Adipose tissue (tissue), 3 donors: ENCODE results near the gene ZNF839. TPM values are rescaled to one million over a fixed set of nuclear protein-coding genes. Genes with fewer than 3 reads are reported as not detected.
"Not testable (repeated sequence)": the region's sequence is repeated elsewhere in the genome, so short reads cannot be mapped to it uniquely, and the experiment has no call there.

ENCODE experiments used
- H3K27ac ChIP-seq: one replicate; pipeline ENCODE4 v1.5.1; 2013; ENCODE audit warnings: low read depth, low read length
- WGBS, 3 donors: extraction: QIAGEN DNeasy Blood & Tissue Kit; methylation state at CpG; one replicate each; pipeline ENCODE4 v1.1.7; 2013; 5-methylcytosine and 5-hydroxymethylcytosine counted together
- polyA plus RNA-seq, 3 donors: library from polyadenylated mRNA; stranded (reverse); fragments of 200-250 nt; gene quantifications; one replicate each; pipeline ENCODE4 v1.2.3, GENCODE V29; 2013
- donor health status: healthy with polysubstance abuse.
- donor health status: Bipolar disorder and iron deficiency.
- donor health status: healthy.

ZNF839 gene
- polyA plus RNA-seq, 3 donors, result 5.6 to 10.0 (median 6.6) TPM

DNA sequence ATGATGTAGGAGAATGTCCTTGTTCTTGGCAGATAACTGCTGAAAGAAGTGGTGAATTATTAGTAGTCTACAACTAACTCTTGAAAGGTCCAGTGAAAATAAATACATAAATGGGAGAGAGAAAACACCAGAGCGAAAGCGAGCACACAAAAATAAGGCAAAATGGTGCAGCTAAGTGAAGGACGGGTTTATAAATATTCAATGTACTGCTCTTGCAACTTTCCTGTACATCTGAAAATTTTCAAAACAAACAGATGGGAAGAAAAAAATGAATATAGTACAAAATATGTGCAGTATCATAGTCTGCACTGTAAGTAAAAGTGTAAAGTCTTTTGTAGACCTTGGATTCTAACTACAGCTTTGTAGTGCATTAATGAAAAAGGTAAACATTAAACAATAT, 15.9 kb upstream of the ZNF839 start:
- no peak overlapping the region for H3K27ac ChIP-seq
- 90 to 93% (median 92%) methylated on average over 3 of the region's 3 CpGs for WGBS, 3 donors

DNA sequence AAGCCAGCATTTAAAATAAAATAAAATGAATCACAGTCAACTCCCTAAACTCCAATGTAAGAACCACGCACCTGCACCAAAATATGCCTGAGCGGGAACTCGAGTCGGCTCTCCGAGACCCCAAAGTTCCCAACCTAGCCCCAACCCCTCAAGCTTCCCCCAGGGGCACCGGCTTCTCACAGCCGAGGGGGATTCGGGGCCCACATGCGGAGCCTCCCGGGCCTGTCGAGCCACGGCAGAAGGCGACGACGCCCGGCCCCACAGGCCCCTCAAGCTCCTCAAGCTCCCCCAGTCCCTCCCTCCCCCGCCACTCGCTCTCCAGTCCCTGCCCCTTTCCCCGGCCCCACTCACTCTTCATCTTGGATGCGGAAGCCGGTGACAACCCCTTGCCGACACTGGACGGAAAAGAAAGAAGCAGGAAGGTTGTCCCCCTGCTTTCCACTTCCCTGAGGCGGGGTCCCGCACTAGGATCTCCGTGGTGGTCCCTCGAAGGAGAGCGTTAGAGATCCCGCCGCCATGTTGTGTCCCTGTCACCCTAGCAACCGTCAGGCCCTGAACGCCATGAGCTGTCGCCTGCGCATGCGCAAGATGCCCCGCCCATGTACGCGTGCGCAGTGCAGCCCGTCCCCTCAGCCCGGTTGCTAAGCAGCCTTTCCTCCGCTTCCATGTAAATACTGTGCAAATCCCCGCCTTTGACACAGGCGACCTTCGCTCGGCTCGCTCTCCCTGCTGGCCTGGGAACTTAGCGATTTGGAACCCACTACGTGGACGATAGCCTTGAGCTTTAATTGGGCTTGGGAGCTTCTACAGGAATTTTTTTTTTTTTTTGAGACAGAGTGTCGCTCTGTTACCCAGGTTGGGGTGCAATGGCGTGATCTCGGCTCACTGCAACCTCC, 14.7 kb upstream of the ZNF839 start, which contains the start of gene MOK:
Gene MOK (minus strand): TSS at position 554 of the 896 bp plus-strand sequence. CDS start 196 bp downstream, at position 358.
- 0 to 1% (median 0%) methylated on average over 51 to 53 of the region's 53 CpGs for WGBS, 3 donors
- no peak within 1 kb of the TSS for H3K27ac ChIP-seq

DNA sequence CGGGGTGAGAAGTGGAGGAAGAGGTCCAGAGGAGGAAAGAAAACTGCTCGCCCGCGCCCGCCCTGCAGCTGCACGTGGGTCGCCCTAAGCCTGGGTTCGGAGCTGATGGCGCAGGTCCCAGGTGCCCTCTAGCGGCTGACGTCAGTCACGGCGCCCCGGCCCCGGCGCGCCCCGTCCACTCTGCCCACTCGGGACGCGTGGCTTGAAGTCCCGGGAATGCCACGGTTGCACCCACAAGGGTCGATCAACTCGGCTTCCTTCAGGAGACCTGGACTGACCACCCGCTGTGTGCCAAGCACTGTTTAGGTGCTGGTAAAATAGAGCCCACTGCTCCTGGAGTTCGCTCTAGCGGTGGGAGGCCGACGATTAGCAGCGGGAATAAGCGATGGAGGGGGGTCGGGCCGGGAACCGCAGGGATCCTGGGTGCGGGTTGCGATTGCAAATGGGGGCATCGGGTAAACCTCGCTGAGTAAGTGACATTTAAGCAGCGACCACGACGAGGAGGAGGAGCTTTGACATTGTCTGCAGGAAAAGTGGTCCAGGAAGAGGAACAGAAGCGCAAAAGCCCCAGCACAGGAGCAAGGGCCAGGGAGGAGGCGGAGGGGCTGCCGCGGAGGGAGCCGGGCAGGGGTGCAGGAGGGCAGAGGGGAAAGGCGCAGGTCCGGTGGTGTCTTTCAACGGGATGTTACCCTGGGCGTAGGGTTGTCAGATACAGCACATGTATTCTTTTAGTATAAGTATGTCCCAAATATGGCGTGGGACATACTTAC, 5.1 kb upstream of the ZNF839 start:
- WGBS, 3 donors, result 5 to 8% (median 6%) methylated on average over 52 of the region's 52 CpGs
- H3K27ac ChIP-seq, result no peak overlapping the region

DNA sequence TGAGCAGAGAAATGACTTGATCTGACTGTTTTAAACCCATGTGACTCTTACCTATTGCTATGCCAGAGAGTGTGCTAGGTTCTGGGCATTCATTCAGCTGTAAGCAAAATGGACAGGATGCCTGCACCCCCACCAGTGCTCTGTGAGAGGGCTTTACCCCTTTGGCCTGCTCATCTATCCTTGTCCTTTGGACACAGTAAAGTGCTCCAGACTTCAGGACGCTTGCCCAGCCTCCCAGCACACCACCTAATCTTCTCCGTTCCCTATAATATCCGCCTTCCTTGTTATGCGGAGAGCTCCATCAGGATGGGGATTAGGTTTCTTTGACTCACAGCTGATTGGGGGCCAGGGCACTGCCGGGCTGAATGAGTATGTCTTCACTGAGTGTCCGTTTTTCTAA, 4.4 kb upstream of the ZNF839 start:
- 81 to 89% (median 86%) methylated on average over 6 of the region's 6 CpGs for WGBS, 3 donors
- H3K27ac ChIP-seq, result no peak overlapping the region

DNA sequence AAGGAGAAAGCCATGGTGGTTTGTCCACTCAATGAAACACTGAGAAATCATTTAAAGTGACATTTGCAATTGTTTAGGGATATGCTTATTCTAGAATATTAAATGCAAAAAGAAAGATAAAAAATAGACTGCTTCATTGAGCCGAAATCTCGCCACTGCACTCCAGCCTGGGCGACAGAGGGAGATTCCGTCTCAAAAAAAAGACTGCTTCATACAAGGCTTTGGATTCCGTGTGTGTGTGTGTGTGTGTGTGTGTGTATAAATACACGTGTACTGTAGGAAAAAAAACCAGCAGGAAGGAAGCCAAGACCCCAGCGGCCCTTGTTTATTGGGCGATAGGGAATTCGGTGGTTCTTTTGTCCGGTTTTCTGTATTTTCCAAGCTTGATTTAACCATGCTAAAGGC, 3.2 kb upstream of the ZNF839 start:
- no peak overlapping the region for H3K27ac ChIP-seq
- 1 to 3% (median 2%) methylated on average over 10 of the region's 10 CpGs for WGBS, 3 donors

DNA sequence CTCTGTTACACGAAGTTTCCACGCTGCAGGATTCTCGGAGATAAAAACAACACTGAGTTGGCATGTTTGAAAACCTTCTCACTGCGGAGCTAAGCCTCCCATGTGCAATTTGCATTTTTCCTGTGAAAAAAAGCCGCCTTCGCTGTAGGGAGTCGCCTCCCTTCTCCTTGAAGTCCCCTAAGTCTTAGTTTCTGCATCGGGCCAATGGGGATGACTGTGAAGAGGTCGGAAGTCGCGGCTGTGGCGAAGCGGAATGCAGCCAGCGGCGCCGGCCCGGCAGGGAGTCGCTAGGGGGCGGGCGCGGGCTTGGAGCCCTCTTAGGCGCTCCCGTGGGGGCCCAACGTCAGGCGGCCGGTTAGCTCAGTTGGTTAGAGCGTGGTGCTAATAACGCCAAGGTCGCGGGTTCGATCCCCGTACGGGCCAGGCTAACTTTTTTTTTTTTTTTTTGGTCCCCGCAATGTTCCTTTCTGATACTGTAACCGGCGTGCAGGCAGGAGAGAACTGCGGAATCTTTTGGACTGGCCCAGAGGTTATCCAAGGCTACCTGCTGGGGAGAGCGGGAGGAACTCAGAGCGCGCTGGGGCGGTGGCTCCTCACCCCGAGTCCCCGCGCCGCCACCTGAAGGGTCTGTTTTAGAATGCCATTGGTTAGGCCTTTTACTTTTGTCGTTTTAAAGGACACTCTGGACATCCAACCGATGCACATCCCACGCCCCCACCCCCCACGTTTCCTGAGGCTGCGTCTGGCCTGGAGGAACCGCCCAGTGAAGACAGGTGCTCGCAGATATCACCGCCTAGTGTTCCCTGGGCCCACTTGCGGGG, 2.6 kb upstream of the ZNF839 start:
- H3K27ac ChIP-seq, result no peak overlapping the region
- WGBS, 3 donors, result 1% methylated on average over 53 to 54 of the region's 54 CpGs

GRCh38 chr14:102317564-102318248, 1.8 kb upstream of the ZNF839 start:
- 44 to 62% (median 59%) methylated on average over 12 of the region's 12 CpGs for WGBS, 3 donors
- no peak overlapping the region for H3K27ac ChIP-seq

DNA sequence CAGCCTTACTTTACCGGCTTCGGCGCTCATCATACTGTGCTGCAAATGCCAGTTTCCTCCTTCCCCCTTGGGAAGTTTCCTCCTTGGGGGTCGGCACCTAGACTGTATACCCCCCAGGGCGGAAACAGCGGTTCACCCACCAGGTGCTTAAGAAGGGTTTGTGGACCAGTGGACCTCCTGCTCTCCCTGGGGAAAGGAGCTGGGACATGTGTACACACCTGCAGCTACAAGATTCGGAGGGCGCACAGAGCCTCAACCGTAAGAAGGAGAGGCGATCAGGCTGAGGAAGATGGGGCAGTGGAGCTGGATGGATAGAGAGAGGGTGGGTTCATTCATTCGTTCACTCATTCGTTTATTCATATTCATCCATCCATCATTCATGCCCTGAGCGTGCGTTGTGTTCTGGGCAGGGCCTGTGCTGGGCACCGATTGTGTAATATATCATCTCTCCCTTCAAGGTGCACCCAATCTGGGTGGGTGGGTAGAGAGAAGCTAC, 717 bp upstream of the ZNF839 start:
- WGBS, 3 donors, result 59 to 64% (median 60%) methylated on average over 15 of the region's 15 CpGs

GRCh38 chr14:102320033-102320660, 601 bp downstream of the ZNF839 start:
- WGBS, 3 donors, result 4 to 6% (median 5%) methylated on average over 24 to 30 of the region's 30 CpGs

More for the DNA sequence above, 717 bp upstream of the ZNF839 start:
- H3K27ac ChIP-seq, result peak overlapping the region; percentile 56

GRCh38 chr14:102320671-102321455, 1.3 kb downstream of the ZNF839 start:
- whole genome bisulfite sequencing, 3 donors, result 60 to 93% (median 91%) methylated on average over 17 of the region's 17 CpGs
- no peak overlapping the region for H3K27ac ChIP-seq

More at GRCh38 chr14:102320033-102320660, 601 bp downstream of the ZNF839 start:
- peak overlapping the region; percentile 78 for H3K27ac ChIP-seq

DNA sequence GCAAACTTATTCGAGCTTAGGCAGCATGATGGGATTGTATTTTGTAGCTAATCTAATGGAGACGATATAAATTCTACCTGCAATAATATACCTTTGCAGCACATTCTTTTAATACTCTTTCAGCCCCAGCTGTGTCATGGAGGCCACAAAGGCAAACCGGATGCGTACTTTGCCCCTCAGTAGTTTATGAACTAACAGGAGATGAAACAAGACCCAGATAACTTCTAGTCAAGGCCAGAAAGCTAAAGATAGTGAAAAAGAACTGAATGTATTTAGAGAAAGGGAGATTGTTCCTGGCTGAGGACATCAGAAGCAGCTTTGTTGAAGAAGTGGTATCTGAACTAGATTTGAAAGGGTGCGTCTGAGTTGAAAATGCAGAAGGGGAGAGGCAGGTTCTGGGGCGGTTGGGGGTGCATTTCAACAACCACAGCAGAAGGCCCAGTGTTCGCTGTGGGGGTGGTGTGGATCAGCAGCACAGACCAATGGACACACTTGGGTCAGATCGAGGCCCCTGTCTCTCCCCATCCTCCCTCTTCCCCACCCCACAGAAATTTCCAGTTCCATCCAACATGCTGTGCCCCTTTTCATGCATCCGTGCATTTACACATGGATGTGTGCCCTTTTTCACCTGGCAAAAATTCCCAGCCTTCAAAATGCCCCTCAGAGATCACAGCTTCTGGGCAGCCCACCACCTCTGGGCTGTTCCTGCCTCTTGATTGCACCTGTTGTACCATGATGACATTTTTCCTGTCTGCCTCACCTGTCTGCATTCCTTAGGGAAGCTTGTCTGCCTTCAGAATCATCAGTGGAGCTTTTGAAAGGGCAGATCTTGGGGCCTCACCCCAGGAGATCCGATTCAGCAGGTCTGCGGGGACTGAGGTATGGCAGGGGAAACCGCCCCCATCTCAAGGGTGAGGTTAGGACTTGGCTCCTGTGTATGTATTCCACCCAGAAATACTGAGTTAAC, 2.2 kb downstream of the ZNF839 start:
- WGBS, 3 donors, result 79 to 92% (median 91%) methylated on average over 12 of the region's 12 CpGs
- H3K27ac ChIP-seq, result no peak overlapping the region

DNA sequence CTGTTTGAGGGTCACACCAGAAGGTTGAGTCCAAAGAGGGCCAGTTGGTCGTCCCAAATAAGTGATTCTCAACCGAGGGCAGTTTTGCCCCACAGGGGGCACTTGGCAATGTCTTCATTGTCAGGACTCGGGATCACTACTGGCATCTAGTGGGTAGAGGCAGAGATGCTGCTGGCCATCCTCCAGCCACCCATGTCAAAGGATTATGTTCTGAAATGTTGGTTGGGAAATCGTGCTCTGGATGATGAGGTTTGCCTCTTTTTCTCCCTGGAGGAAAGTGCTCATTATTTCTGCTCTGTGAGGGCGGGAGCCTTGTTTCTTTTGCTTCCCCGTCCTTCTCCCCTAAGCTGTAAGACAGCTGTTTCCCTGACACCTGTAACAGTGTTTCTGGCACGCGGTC, 3.6 kb downstream of the ZNF839 start:
- H3K27ac ChIP-seq, result no peak overlapping the region
- WGBS, 3 donors, result 26 to 29% (median 28%) methylated on average over 8 of the region's 8 CpGs

GRCh38 chr14:102325791-102326345, 6.3 kb downstream of the ZNF839 start:
- WGBS, 3 donors, result 86 to 87% (median 87%) methylated on average over 9 of the region's 9 CpGs
- H3K27ac ChIP-seq, result no peak overlapping the region

GRCh38 chr14:102326583-102326982, 7.0 kb downstream of the ZNF839 start:
- H3K27ac ChIP-seq, result no peak overlapping the region
- 93 to 97% (median 95%) methylated on average over 14 of the region's 14 CpGs for WGBS, 3 donors

DNA sequence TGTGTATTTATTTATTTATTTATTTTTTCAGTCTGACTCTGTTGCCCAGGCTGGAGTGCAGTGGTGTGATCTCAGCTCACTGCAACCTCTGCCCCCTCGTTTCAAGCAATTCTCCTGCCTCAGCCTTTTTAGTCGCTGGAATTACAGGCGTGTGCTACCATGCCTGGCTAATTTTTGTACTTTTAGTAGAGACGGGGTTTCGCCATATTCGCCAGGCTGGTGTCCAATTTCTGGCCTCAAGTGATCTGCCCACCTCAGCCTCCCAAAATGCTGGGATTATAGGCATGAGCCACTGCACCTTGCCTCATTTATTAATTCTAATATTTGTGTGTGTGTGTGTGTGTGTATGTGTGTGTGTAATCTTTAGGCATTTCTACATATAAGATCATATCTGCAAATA, 9.8 kb downstream of the ZNF839 start:
- WGBS, 3 donors, result 86 to 91% (median 90%) methylated on average over 6 of the region's 6 CpGs
- not testable (repeated sequence) for H3K27ac ChIP-seq
